Breast epithelium (tissue), 4 donors: ENCODE measurements around the gene MSH3. TPM values are rescaled to one million over a fixed set of nuclear protein-coding genes. Genes with fewer than 3 reads are reported as not detected.
"Not testable (repeated sequence)": the region's sequence is repeated elsewhere in the genome, so short reads cannot be mapped to it uniquely, and the experiment has no call there.

ENCODE experiments used
- DNase-seq, 2 donors: peaks; one replicate each; pipeline ENCODE4 v3.0.0-alpha.2; 2019; ENCODE audit warnings: low spot score in 2 of 2
- H3K27ac ChIP-seq, 2 donors: fragments of 200-600 bp; sonication (generic) in 1 of 2; one replicate each; pipeline ENCODE4 v1.5.1; 2016 to 2019; ENCODE audit warnings: mild to moderate bottlenecking in 1 of 2
- H3K27me3 ChIP-seq, 2 donors: fragments of 200-600 bp; sonication (generic) in 1 of 2; one replicate each; pipeline versions ENCODE4 v1.5.1 to v1.6.0; 2017 to 2019; ENCODE audit warnings: control low read depth in 1 of 2, mild to moderate bottlenecking in 1 of 2
- H3K36me3 ChIP-seq: fragments of 200-600 bp; one replicate; pipeline ENCODE4 v1.5.1; 2019
- H3K4me1 ChIP-seq, 2 donors: fragments of 200-600 bp; sonication (generic); one replicate each; pipeline ENCODE4 v1.5.1; 2016 to 2019; ENCODE audit warnings: control low read depth in 1 of 2
- H3K4me3 ChIP-seq, 3 donors: fragments of 200-600 bp; sonication (generic); 1 replicate in 2 of 3; 2 replicates in 1 of 3; pipeline ENCODE4 v1.5.1; 2016 to 2019; ENCODE audit warnings: mild to moderate bottlenecking in 3 of 3, moderate library complexity in 2 of 3
- H3K9me3 ChIP-seq, 2 donors: fragments of 200-600 bp; sonication (generic) in 1 of 2; one replicate each; pipeline ENCODE4 v1.5.1; 2016 to 2019; ENCODE audit warnings: control low read depth in 1 of 2
- CTCF ChIP-seq, 3 donors: fragments of 450-650 bp; IDR thresholded peaks; one replicate each; pipeline ENCODE4 v1.5.1; 2016 to 2017; ENCODE audit warnings: antibody characterized with exemption in 3 of 3, mild to moderate bottlenecking in 3 of 3, moderate library complexity in 3 of 3
- POLR2A ChIP-seq: fragments of 450-650 bp; IDR thresholded peaks from one replicate; pipeline ENCODE4 v1.6.1; 2016; ENCODE audit warnings: antibody characterized with exemption, mild to moderate bottlenecking, moderate library complexity
- POLR2AphosphoS5 ChIP-seq, 3 donors: sonication (generic); formaldehyde crosslinking; IDR thresholded peaks; one replicate each; pipeline ENCODE4 v1.6.1; 2017; ENCODE audit warnings: antibody characterized with exemption in 3 of 3
- intact Hi-C: fragments of 100-400 bp; cut with DNase I; formaldehyde crosslinking; loops from one replicate; pipeline ENCODE4 v1.15.1; 2023; ENCODE audit warnings: low total_unique reads
- total RNA-seq, 3 donors: library from RNA; depleted of rRNA; stranded (reverse); fragments of >200 nt; gene quantifications; one replicate each; pipeline ENCODE4 v1.1.0, GENCODE V29; 2016

The MSH3 gene
- total RNA-seq, 3 donors from 2014 or later = 20.0 to 21.4 (median 21.3) TPM

GRCh38 chr5:80654054-80654390, 430 bp upstream of the MSH3 start:
- H3K9me3 ChIP-seq = no peaks in the 10 kb centered on the region
- no peak for TF ChIP-seq CTCF (IDR thresholded peaks at IDR 0.05)
- no peak for TF ChIP-seq POLR2A
- TF ChIP-seq POLR2AphosphoS5 (IDR thresholded peaks at IDR 0.05) = no peak
- peak overlapping the region; percentile 86 to 94 (median 90) for H3K4me3 ChIP-seq
- intact Hi-C loops = loop anchor here (5.0 kb wide), 1 partner anchor 682 kb away; no protein-coding TSS in a partner anchor
- no peaks in the 10 kb centered on the region for H3K27me3 ChIP-seq
- no peaks in the 10 kb centered on the region for H3K36me3 ChIP-seq
- peaks cover 3 to 7% of the 10 kb centered on the region in 2 donors for H3K4me1 ChIP-seq
- H3K27ac ChIP-seq = no peak overlapping the region
- DNase-seq = no peak

DNA sequence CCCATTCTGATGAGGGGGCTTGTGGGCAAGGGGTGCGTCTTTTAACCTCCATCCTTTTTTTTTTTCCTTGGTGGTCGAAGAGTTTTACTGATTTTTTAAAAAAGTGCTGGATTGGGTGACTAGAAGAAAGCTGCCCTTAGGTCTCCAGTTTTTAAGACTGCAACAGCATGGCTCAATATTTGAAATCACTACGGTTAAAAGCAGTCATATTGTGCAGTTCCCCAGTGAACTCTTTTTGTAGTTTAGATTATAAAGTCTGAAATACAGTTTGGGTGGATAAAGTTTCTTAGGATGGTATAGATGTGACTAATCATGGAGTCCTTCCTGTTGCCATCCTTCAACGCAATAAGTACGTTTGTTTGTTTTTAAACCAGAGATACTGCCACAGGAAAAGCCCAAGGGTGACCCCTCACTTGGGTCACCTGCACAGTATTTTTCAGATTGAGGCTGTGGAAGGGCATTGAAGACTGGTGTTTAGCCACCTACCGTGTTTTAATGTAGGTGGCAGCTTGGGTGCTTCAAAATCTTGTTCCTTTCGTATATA, 851 bp downstream of the MSH3 start:
- DNase-seq = no peak
- Histone ChIP-seq H3K27ac (peak overlapping the region; percentile 82 to 93), H3K4me1 (peaks cover 3 to 7% of the 10 kb centered on the region in 2 donors), H3K36me3 (no peaks in the 10 kb centered on the region), H3K4me3 (peak overlapping the region; percentile 86 to 94 (median 90)), H3K27me3 (no peaks in the 10 kb centered on the region), H3K9me3 (no peaks in the 10 kb centered on the region)
- intact Hi-C loops = no loop called here
- TF ChIP-seq POLR2AphosphoS5 (IDR thresholded peaks at IDR 0.05) = no peak
- no peak for TF ChIP-seq CTCF (IDR thresholded peaks at IDR 0.05)
- no peak for TF ChIP-seq POLR2A

GRCh38 chr5:80656425-80656824, 2.0 kb downstream of the MSH3 start:
- Histone ChIP-seq H3K36me3 (no peaks in the 10 kb centered on the region), H3K4me1 (peaks cover 3 to 7% of the 10 kb centered on the region in 2 donors), H3K9me3 (no peaks in the 10 kb centered on the region), H3K27ac (no peak overlapping the region), H3K27me3 (no peaks in the 10 kb centered on the region), H3K4me3 (no peak overlapping the region)
- intact Hi-C loops = no loop called here
- no peak for TF ChIP-seq POLR2AphosphoS5 (IDR thresholded peaks at IDR 0.05)
- no peak for TF ChIP-seq CTCF (IDR thresholded peaks at IDR 0.05)
- TF ChIP-seq POLR2A = no peak
- no peak for DNase-seq

DNA sequence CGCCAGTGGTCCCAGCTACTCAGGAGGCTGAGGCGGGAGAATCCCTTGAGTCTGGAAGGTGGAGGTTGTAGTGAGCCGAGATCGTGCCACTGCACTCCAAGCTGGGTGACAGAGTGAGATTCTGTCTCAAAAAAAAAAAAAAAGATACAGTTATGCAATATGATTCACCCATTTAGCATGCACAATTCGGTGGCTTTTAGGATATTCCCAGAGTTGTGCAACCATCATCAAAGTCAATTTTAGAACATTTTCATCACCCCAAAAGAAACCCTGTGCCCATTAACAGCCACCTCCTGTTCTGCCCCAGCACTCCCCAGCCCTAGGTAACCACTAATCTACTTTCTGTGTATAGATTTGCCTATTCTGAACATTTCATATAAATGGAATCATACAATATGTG, 4.7 kb downstream of the MSH3 start:
- TF ChIP-seq POLR2A (no peak), CTCF (IDR thresholded peaks at IDR 0.05) (no peak), POLR2AphosphoS5 (IDR thresholded peaks at IDR 0.05) (no peak)
- H3K4me1 ChIP-seq = no peaks in the 10 kb centered on the region
- H3K36me3 ChIP-seq = no peaks in the 10 kb centered on the region
- H3K27me3 ChIP-seq = no peaks in the 10 kb centered on the region
- no peaks in the 10 kb centered on the region for H3K9me3 ChIP-seq
- no peak for DNase-seq
- H3K27ac ChIP-seq = no peak overlapping the region
- H3K4me3 ChIP-seq = no peak overlapping the region
- intact Hi-C loops = no loop called here

GRCh38 chr5:80660661-80661060, 6.2 kb downstream of the MSH3 start:
- H3K9me3 ChIP-seq = not testable (repeated sequence)

DNA sequence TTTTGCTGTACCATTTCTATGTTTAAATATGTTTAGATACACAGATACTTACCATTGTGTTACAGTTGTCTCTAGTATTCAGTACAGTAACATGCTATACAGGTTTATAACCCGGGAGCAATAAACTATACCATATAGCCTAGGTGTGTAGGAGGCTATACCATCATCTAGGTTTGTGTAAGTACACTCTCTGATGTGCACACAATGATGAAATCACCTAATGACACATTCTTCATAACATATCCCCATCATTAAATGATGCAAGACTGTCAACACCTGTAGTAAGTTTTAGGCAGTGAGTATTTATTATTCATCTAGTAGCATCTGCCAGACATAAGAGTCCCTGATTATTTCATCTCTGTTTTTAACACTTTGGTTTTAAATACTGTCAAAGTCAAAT, 7.7 kb downstream of the MSH3 start:
- H3K27me3 ChIP-seq = no peaks in the 10 kb centered on the region
- no peak for TF ChIP-seq CTCF (IDR thresholded peaks at IDR 0.05)
- no peak for TF ChIP-seq POLR2AphosphoS5 (IDR thresholded peaks at IDR 0.05)
- no peak for TF ChIP-seq POLR2A
- H3K9me3 ChIP-seq = no peaks in the 10 kb centered on the region
- no peak overlapping the region for H3K4me3 ChIP-seq
- no peaks in the 10 kb centered on the region for H3K4me1 ChIP-seq
- H3K27ac ChIP-seq = no peak overlapping the region
- intact Hi-C loops = no loop called here
- no peak for DNase-seq
- H3K36me3 ChIP-seq = no peaks in the 10 kb centered on the region

More at GRCh38 chr5:80660661-80661060, 6.2 kb downstream of the MSH3 start:
- intact Hi-C loops, H3K4me1 ChIP-seq, H3K27me3 ChIP-seq, H3K4me3 ChIP-seq, H3K27ac ChIP-seq, DNase-seq, H3K36me3 ChIP-seq: not testable (repeated sequence)
